NB4 (cell line): Measurements from ENCODE around the gene HIF1A.

Experiments used
- DNase-seq: peaks from one replicate; pipeline ENCODE4 v3.0.0; 2010; ENCODE audit warnings: low read depth
- H3K4me3 ChIP-seq: one replicate; pipeline ENCODE4 v1.5.1; 2011; ENCODE audit warnings: mild to moderate bottlenecking, low read depth, low read length, moderate library complexity
- CTCF ChIP-seq: IDR thresholded peaks from one replicate; pipeline ENCODE4 v1.5.1; 2012; ENCODE audit warnings: low read depth, low read length
- MAX ChIP-seq: IDR thresholded peaks from 2 replicates; pipeline ENCODE4 v1.6.1; 2011; ENCODE audit warnings: low read depth, low read length
- MYC ChIP-seq: IDR thresholded peaks from 2 replicates; pipeline ENCODE4 v1.6.1; 2011; ENCODE audit warnings: low read depth, low read length
- POLR2A ChIP-seq: IDR thresholded peaks from 2 replicates; pipeline ENCODE4 v1.6.1; 2011; ENCODE audit warnings: mild to moderate bottlenecking; ENCODE audit not compliant: insufficient read length; ENCODE audit errors: extremely low read depth

The HIF1A gene

GRCh38 chr14:61663312-61663979 lies 31.9 kb upstream of the HIF1A start:
- peak; percentile 75 for DNase-seq
- no peak for TF ChIP-seq CTCF
- no peak for TF ChIP-seq MAX
- no peak for TF ChIP-seq MYC
- no peak for TF ChIP-seq POLR2A
- H3K4me3 ChIP-seq, result no peak overlapping the region

GRCh38 chr14:61668282-61668681 lies 27.0 kb upstream of the HIF1A start:
- no peak for DNase-seq
- no peak for TF ChIP-seq MAX
- TF ChIP-seq CTCF, result no peak
- TF ChIP-seq MYC, result no peak
- TF ChIP-seq POLR2A, result no peak
- no peak overlapping the region for H3K4me3 ChIP-seq

- no peak for DNase-seq
- H3K4me3 ChIP-seq, result no peak overlapping the region
- TF ChIP-seq POLR2A, result no peak
- no peak for TF ChIP-seq MYC
Observed at GRCh38 chr14:61670576-61670975, 24.7 kb upstream of the HIF1A start.

- no peak overlapping the region for H3K4me3 ChIP-seq
- DNase-seq, result no peak
Observed at GRCh38 chr14:61671082-61671481, 24.2 kb upstream of the HIF1A start.

GRCh38 chr14:61672796-61673195 lies 22.5 kb upstream of the HIF1A start:
- DNase-seq, result no peak
- H3K4me3 ChIP-seq, result no peak overlapping the region
- TF ChIP-seq MAX (no peak), POLR2A (no peak), CTCF (no peak), MYC (no peak)

More at GRCh38 chr14:61671082-61671481, 24.2 kb upstream of the HIF1A start:
- TF ChIP-seq POLR2A (no peak), CTCF (no peak), MAX (no peak), MYC (no peak)

- H3K4me3 ChIP-seq, result no peak overlapping the region
- no peak for DNase-seq
- TF ChIP-seq MAX (no peak), CTCF (no peak), POLR2A (no peak), MYC (no peak)
Observed at GRCh38 chr14:61673305-61673704, 22.0 kb upstream of the HIF1A start.
